Activated naive CD4-positive, alpha-beta T cell treated with anti-CD3 and anti-CD28 coated beads for 36 hours (primary cell): ENCODE data around the gene GATA3. TPM values are rescaled to one million over a fixed set of nuclear protein-coding genes. Genes with fewer than 3 reads are reported as not detected.
A peak's percentile ranks its signal among the peaks of the same experiment; 100 is the strongest.
"Not testable (repeated sequence)": the region's sequence is repeated elsewhere in the genome, so short reads cannot be mapped to it uniquely, and the experiment has no call there.

ENCODE experiments used
- CTCF ChIA-PET: fragments of 350-600 bp; sonication (Branson Sonifier 250); formaldehyde crosslinking; loops from one replicate; lab custom pipeline; 2021; ENCODE audit warnings: antibody characterized with exemption; lab: Charles Lee
- DNase-seq: peaks from one replicate; pipeline ENCODE4 v3.0.0-alpha.2; 2020
- H3K27ac Mint-ChIP-seq: one replicate; pipeline ENCODE4 v1.8.0; 2021; ENCODE audit warnings: mild to moderate bottlenecking, mixed read lengths
- H3K27me3 Mint-ChIP-seq: one replicate; pipeline ENCODE4 v1.8.0; 2021; ENCODE audit warnings: low read depth, mixed read lengths
- H3K36me3 Mint-ChIP-seq: one replicate; pipeline ENCODE4 v1.8.0; 2021; ENCODE audit warnings: low read depth, mixed read lengths
- H3K4me1 Mint-ChIP-seq: one replicate; pipeline ENCODE4 v1.8.0; 2021; ENCODE audit warnings: low read depth, mixed read lengths
- H3K4me3 Mint-ChIP-seq: one replicate; pipeline ENCODE4 v1.8.0; 2021; ENCODE audit warnings: mild to moderate bottlenecking, moderate library complexity, mixed read lengths
- H3K9me3 Mint-ChIP-seq: one replicate; pipeline ENCODE4 v1.8.0; 2021; ENCODE audit warnings: mixed read lengths
- intact Hi-C: fragments of 100-400 bp; cut with micrococcal nuclease; formaldehyde crosslinking; loops from one replicate; pipeline ENCODE4 v1.15.1; 2023
- total RNA-seq, 2 experiments: library from RNA; stranded (reverse); gene quantifications; one replicate each; pipeline ENCODE4 v1.2.3, GENCODE V29; 2021

The GATA3 gene
- 1 to 10 TPM; 3.7 to 4.0 TPM for total RNA-seq

DNA sequence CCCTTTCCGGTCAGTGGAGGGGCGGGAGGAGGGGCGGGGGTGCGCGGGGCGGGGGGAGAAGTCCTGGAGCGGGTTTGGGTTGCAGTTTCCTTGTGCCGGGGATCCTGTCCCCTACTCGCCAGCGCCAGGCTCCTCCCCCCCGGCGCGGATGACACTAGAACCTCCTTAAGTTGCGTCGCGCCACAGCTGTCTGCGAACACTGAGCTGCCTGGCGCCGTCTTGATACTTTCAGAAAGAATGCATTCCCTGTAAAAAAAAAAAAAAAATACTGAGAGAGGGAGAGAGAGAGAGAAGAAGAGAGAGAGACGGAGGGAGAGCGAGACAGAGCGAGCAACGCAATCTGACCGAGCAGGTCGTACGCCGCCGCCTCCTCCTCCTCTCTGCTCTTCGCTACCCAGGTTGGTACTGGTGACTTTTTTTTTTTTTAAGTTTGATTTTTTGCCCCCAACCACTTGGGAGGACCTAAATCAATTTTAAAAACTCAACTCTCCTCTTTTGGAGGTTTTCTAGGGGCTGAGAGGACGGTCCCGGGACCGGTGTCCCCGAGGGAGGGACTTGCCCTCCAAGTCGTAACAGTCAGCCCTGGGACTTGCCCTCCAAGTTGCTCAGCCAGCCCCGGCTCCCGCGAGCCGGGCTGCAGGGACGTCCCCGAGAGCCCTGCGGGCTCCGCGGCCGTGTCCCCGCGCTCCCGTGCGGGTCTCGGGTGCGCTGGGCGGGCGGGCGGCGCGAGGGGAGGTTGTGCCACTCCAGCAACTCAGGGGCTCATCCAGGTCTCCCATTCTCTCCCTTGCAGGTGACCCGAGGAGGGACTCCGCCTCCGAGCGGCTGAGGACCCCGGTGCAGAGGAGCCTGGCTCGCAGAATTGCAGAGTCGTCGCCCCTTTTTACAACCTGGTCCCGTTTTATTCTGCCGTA, at the start of gene GATA3:
GATA3 (plus strand) TSS at position 195 of the 914 bp plus-strand sequence. CDS start 968 bp downstream, outside the sequence.
- CTCF ChIA-PET: interaction anchor here (0.7 kb wide), 1 partner anchor 254 kb away, joined by 3 read pairs; no protein-coding TSS in a partner anchor
- intact Hi-C loops: loop anchor here (1.0 to 10.0 kb wide), 7 partner anchors 236 to 1240 kb away; partner anchors contain the start of genes ATP5F1C and TAF3
- H3K4me1 Mint-ChIP-seq: peaks cover 48% of the 10 kb centered on the region

GRCh38 chr10:8006274-8006999, 48.1 kb upstream of the GATA3 start:
- Mint-ChIP-seq H3K27me3 (no peaks in the 10 kb centered on the region), H3K27ac (no peak overlapping the region), H3K4me3 (no peak overlapping the region), H3K4me1 (no peaks in the 10 kb centered on the region), H3K36me3 (peaks cover 49% of the 10 kb centered on the region), H3K9me3 (peaks cover 16% of the 10 kb centered on the region)
- CTCF ChIA-PET: no interaction called here
- DNase-seq: no peak
- intact Hi-C loops: no loop called here

More for the DNA sequence above, at the start of gene GATA3:
- peak within 1 kb of the TSS; percentile 89 for H3K27ac Mint-ChIP-seq
- peaks cover 18% of the 10 kb centered on the region for H3K27me3 Mint-ChIP-seq
- H3K4me3 Mint-ChIP-seq: peak within 1 kb of the TSS; percentile 88
- DNase-seq: peak; percentile 79
- no peaks in the 10 kb centered on the region for H3K36me3 Mint-ChIP-seq
- H3K9me3 Mint-ChIP-seq: no peaks in the 10 kb centered on the region

DNA sequence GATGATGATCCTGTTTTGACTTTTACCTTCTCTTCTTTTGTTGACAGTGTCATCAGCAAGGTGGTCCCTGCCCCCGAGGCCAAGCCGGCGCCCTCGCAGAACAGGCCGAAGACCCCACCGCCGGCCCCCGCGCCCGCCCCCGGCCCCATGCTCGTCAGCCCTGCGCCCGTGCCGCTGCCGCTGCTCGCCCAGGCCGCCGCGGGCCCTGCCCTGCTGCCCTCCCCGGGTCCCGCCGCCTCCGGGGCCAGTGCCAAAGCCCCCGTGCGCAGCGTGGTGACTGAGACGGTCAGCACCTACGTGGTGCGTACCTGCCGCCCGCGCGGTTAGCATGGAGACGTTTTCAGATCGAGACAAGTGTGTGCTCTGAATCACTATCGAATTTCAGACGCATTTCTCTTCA, 45.5 kb upstream of the GATA3 start:
- Mint-ChIP-seq H3K27ac (no peak overlapping the region), H3K4me1 (no peaks in the 10 kb centered on the region), H3K36me3 (peaks cover 33% of the 10 kb centered on the region), H3K27me3 (no peaks in the 10 kb centered on the region), H3K9me3 (no peaks in the 10 kb centered on the region), H3K4me3 (no peak overlapping the region)
- intact Hi-C loops: no loop called here
- CTCF ChIA-PET: no interaction called here
- DNase-seq: no peak

DNA sequence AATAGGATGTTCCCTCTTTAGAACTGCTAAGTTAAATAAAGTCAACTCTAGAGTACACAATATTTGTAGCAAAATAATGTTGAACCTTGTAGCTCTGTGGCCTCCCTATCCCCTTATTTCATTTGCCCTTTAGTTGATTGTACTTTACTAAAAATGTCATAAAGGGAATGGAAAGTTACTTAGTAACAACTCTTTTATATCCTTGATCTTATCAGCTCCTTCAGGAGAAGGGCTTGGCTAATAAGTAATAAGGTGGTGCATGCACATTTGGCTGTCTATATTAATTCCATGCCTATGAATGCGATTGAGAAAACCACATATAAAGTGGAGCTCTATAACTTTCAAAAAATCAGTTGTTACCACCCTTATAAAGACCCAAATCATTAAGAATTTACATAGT, 41.5 kb upstream of the GATA3 start:
- Mint-ChIP-seq H3K27me3 (no peaks in the 10 kb centered on the region), H3K9me3 (no peaks in the 10 kb centered on the region), H3K4me1 (no peaks in the 10 kb centered on the region), H3K36me3 (peaks cover 23% of the 10 kb centered on the region), H3K4me3 (no peak overlapping the region), H3K27ac (no peak overlapping the region)
- DNase-seq: no peak
- intact Hi-C loops: no loop called here
- CTCF ChIA-PET: no interaction called here

GRCh38 chr10:8013619-8014018, 40.9 kb upstream of the GATA3 start:
- DNase-seq: no peak
- CTCF ChIA-PET: no interaction called here

DNA sequence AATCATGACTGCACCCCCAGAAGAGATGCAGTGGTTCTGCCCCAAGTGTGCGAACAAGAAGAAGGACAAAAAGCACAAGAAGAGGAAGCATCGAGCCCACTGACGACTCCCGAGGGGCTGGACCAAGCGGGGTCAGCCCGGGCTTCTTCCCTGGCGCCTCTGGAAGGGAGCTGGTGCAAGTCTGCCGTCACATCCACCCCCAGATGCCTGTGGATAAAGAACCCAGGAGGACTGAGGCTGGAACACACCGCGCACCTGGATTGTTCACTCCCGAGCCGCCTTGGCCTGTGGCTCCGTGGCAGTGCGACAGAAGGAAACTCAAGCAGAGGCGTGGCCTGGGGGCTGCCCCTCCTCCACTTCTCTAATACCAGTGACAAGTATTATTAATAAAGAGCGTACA, 39.8 kb upstream of the GATA3 start:
- Mint-ChIP-seq H3K4me3 (no peak overlapping the region), H3K9me3 (no peaks in the 10 kb centered on the region), H3K27ac (no peak overlapping the region), H3K27me3 (no peaks in the 10 kb centered on the region), H3K4me1 (no peaks in the 10 kb centered on the region), H3K36me3 (peaks cover 16% of the 10 kb centered on the region)
- CTCF ChIA-PET: no interaction called here
- DNase-seq: no peak
- intact Hi-C loops: no loop called here

More at GRCh38 chr10:8013619-8014018, 40.9 kb upstream of the GATA3 start:
- Mint-ChIP-seq H3K27ac (no peak overlapping the region), H3K9me3 (no peaks in the 10 kb centered on the region), H3K27me3 (no peaks in the 10 kb centered on the region), H3K4me1 (no peaks in the 10 kb centered on the region), H3K36me3 (peaks cover 21% of the 10 kb centered on the region), H3K4me3 (no peak overlapping the region)
- intact Hi-C loops: no loop called here

DNA sequence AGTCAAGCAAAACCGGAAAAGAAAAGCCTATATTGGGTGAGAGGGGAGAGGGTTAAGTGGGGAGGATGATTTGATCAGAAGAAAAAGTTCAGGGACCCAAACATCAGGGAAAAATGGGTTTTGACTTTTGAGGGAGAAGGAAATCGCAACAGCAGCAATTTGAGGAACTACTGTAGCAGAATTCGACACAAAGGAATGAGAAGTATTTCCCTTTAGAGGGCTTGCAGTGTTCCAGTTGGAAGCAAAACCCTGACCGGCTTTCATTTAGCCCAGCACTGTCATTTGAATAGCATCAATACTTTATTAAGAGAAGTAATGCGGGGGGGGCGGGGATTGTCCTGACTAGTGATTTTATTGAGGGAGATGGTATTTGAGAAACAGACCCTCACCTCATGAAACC, 37.2 kb upstream of the GATA3 start:
- Mint-ChIP-seq H3K4me1 (no peaks in the 10 kb centered on the region), H3K9me3 (no peaks in the 10 kb centered on the region), H3K27ac (no peak overlapping the region), H3K27me3 (no peaks in the 10 kb centered on the region), H3K36me3 (peaks cover 7% of the 10 kb centered on the region), H3K4me3 (no peak overlapping the region)
- intact Hi-C loops: no loop called here
- no peak for DNase-seq
- CTCF ChIA-PET: no interaction called here

DNA sequence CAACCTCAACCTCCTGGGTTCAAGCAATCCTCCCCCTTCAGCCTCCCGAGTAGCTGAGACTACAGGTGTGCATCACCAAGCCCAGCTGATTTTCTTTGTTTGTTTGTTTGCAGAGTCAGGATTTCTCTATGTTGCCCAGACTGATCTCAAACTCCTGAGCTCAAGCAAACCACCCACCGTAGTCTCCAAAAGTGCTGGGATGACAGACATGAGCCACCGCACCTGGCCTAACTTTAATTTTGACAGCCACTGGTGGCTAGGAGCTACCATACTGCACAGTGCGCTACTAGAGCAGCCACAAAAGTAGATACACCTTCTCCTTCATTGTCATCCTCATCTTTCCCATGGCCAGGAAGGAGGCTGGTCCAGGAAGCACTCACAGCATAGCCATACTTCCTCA, 31.2 kb upstream of the GATA3 start:
- H3K4me1 Mint-ChIP-seq: no peaks in the 10 kb centered on the region
- H3K9me3 Mint-ChIP-seq: no peaks in the 10 kb centered on the region
- H3K4me3 Mint-ChIP-seq: no peak overlapping the region
- H3K36me3 Mint-ChIP-seq: no peaks in the 10 kb centered on the region
- H3K27ac Mint-ChIP-seq: no peak overlapping the region
- peaks cover 15% of the 10 kb centered on the region for H3K27me3 Mint-ChIP-seq
- DNase-seq: no peak
- intact Hi-C loops: no loop called here
- CTCF ChIA-PET: interaction anchor here (0.6 to 0.8 kb wide), 2 partner anchors 14 to 52 kb away, joined by 3 to 4 read pairs; no protein-coding TSS in a partner anchor

- H3K27ac Mint-ChIP-seq: no peak overlapping the region
- H3K4me1 Mint-ChIP-seq: no peaks in the 10 kb centered on the region
- no peaks in the 10 kb centered on the region for H3K36me3 Mint-ChIP-seq
- H3K27me3 Mint-ChIP-seq: peaks cover 15% of the 10 kb centered on the region
- no peak overlapping the region for H3K4me3 Mint-ChIP-seq
- DNase-seq: no peak
- intact Hi-C loops: no loop called here
- CTCF ChIA-PET: interaction anchor here (0.8 kb wide), 1 partner anchor 13 kb away, joined by 4 read pairs; no protein-coding TSS in a partner anchor
- no peaks in the 10 kb centered on the region for H3K9me3 Mint-ChIP-seq
These were observed 30.6 kb upstream of the GATA3 start for GRCh38 chr10:8023851-8024250.

DNA sequence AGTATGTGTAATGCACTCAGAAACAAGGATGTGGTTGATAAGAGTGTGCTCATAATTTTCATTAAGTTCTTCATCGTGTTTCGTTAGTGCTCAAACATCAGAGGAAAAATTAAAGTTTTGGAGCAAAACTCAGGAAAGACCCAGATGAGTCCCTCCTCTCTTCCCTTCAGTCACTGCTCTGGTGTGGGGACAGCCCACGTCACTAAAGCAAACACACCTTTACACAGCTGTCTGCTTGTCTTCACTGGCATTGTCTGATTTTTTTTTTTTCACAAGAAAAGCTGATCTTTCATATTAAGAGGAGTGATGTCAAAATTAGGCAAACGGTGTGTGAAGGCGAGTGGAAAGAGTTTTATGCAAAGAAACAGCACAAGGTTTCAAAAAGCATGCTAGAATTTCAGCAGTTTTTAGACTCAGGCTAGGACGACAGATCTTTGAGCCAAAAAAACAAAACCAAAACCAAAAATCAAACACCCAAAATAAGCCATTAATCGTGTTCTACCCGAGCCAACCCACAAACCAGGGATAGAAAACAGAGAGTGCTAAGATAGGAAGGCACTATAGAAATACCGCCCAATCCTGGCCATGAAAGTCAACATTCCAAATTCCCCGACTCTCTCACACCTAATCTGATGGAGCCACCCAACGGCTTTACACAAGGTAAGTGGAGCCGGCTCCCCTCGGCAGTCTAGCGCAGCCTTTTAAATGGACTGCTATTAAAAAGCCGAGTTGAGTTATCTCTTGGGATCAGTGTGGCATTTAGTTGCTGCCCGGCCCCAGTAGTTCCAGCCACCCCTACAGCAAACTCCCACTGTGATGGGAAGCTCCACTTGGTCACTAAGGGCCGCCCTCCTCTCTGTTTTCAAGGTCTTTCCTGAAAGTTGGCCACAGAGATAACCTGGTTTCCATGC, 27.9 kb upstream of the GATA3 start:
- Mint-ChIP-seq H3K36me3 (no peaks in the 10 kb centered on the region), H3K27me3 (peaks cover 18% of the 10 kb centered on the region), H3K4me3 (peak overlapping the region; percentile 43), H3K9me3 (no peaks in the 10 kb centered on the region), H3K27ac (no peak overlapping the region), H3K4me1 (no peaks in the 10 kb centered on the region)
- CTCF ChIA-PET: no interaction called here
- intact Hi-C loops: no loop called here
- DNase-seq: no peak

- DNase-seq, H3K27ac Mint-ChIP-seq, H3K36me3 Mint-ChIP-seq, intact Hi-C loops, H3K4me1 Mint-ChIP-seq, H3K4me3 Mint-ChIP-seq, H3K9me3 Mint-ChIP-seq: not testable (repeated sequence)
- peaks cover 41% of the 10 kb centered on the region for H3K27me3 Mint-ChIP-seq
- CTCF ChIA-PET: interaction anchor here (0.7 kb wide), 1 partner anchor 1065 kb away, joined by 3 read pairs; no protein-coding TSS in a partner anchor
These were observed 23.3 kb upstream of the GATA3 start for GRCh38 chr10:8031211-8031610.
